Stimulated activated CD4-positive, alpha-beta T cell treated with anti-CD3 and anti-CD28 coated beads, Interleukin-12 subunit alpha, Interleukin-12 subunit beta, amount 100 ng/mL, for 24 hours (primary cell): Measurements from ENCODE around the gene PPP1R13B.

ENCODE experiments used
- DNase-seq, 2 experiments: peaks; one replicate each; pipeline ENCODE4 v3.0.0-alpha.2; 2020; ENCODE audit warnings: low read depth in 2 of 2

Gene PPP1R13B

DNA sequence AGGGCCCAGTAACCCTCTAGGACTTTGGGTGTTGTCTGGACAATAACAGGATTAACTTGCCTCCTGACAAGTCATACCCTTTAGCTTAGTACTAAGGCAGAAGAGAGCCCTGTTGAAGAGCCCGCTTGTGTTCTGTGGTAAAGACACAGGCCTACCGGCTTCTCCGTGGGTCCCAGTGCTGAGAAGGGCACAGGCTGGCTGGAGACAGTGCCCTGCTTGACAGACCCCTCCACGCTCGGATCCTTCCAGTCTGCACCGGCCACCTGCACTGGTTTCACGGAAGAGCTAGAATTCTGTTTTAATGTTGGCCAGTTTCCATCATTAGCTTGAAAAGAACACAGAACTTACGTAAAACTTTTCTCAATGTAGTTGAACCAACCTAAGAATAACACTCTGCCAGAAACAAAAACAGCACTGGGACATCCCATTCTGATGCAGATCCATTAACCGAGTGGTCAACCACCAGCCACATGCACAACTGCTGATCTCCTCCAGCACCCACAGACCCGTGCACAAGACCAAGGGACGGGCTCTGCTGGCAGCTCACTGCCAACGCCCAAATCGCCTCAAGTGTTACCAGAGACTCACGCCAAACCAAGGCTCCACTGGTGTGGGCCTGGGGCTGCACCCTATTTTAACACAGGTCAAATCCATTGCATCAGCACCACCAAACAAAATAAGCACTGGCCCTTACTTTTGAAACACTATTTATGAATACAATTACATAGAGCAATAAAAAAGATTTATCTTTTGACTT is 104.7 kb downstream of the PPP1R13B start:
- no peak for DNase-seq

DNA sequence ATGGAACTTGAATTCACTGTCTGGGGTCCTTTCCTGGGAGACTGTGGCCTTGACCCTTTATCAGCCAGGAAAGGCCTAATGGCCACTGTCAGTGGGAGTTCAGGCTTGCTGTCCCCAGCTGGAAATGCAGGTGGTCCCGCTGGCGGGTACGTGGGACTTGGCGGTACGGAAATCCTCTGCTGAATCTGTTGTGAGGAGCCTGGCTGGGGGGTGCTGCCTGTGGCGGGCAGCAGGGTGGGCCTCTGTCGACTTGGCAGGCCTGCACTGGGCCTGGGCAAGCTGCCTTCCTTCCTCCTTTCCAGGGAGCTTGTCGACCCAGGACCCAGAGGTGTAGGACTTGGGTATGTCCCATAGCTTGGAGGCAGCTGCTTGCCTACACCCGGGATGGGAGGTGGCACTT is 105.5 kb downstream of the PPP1R13B start:
- DNase-seq = no peak

DNA sequence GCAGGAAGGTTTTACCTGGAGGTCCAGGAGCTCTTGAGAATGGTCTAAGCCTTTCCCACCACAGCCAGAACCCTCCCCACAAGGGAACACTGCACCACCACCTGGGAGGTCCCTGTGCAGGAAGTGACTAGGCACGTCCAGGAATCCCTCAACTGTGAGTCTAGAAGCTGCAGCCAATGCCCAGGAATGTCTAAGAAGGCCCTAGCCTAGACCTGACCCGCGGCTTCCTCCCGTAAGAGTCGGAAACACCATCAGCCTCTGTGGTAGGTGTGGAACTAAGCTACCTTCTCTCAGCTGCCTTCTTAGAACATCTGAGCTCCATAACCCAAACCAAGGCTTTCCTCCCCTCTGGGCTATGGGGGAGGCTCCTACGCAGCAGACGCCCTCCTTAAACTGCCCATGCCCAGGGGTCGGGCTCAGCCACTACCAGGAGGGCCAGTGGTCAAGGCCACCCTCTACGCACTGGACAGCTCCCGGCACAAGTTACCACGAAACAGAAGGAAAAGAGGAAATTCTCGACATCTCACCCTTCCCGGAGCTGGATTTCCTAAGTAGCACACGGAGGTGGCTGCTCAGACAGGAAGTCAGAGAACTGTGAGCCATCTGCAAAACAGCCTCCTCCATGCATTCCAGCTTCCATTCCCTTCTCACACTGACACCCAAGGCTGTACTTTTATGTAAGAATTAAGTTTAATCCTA is 106.2 kb downstream of the PPP1R13B start:
- no peak for DNase-seq

DNA sequence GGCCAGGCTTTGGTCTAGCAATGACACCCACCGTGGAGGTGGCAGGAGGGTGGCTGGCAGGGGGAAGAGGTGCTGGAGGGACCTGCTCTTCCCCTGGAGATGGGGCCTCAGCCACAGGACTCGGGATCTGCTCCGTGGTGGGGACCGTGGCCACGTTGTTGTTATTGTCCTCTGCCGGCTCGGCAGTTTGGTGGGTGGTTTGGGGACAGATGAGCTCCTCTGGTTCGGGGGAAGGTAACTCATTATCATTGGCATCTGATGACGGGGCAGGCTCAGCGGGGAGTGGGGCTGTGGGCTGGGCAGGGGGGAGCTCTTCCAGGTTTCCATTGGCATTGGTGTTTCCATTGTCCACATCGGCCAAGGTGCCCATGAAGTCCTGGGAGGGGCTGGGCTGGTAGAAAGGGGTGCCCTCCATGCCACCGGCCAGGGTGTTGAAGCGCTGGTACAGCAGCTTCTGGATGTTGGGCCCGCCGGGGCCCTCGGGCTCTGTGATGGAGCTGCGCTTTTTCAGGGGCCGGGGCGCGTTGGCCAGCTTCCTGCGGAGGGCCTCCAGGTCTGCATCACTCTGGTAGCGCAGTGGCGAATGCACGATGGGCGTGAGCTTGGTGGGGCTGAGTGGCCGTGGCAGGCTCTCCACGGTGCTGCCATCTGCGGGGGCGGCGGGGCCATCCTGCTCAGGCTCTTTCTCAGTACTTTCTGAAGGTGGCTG is 107.4 kb downstream of the PPP1R13B start:
- DNase-seq = no peak

DNA sequence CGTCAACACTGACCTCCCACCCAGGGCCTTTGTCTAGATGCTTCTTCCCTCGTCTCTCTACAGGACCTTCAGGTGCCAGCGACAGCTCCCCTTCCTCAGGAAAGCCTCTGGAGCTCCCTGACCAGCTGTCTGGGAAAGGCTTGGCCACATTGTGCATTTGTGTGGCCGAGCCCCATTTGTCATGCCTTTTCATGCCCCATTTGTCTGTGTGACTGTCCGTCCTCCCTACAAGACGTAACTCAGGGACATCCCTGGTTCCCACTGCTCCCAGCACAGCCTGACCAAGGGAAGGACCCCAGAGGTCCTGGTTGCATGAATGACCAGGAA is 107.9 kb downstream of the PPP1R13B start:
- no peak for DNase-seq

DNA sequence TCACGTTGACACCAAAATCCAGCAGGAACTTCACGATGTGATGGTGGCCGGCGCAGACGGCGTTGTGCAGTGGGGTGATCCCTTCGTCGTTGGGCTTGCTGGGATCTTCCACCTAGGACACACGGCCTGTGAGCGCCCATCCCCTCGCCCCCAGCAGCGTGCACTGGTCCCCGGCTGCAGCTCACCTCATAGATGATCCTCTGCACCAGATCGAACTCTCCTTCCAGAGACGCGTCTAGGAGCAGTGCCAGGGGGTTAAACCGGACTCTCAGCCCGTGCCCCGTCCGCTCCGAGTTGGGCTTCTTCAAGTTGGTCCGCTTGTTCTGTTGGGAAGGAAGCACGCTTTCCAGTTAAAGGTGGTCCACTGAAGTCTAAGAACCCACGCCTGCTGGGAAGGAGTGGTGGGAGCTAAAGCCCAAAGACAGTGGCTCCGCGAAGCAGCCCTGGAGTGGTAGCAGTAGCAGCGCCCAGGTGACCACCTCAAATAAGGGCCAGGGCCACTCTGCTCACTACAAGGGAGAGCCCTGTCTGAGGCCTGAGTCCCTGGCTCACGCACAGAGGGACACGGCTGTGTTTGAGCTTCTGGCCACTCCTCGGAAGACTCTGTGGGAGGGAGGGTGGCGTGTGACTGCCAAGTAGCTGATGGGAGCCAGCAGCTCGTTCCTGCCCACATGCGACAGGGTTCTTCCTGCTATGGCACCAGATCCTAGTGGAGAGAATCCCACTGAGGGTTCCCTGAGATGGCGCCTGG is 108.5 kb downstream of the PPP1R13B start:
- DNase-seq = no peak

DNA sequence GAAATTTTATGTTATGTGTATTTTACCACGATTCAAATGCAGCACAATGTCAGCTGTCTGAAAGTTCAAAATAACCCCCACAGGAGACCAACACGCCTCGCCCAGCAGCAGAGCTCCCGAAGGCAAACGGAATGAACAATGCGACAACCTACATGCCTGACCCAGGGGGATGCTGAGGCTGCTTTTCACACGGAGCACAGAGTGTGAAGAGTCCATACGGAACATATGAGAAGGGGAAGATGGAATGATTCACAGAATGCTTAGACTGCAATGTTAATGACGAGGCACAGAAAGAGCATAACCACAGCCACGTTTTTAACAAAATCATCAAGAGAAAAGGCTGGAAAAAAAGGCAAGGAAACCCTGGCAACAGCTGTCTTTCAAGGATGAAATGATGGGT is 109.2 kb downstream of the PPP1R13B start:
- no peak for DNase-seq

DNA sequence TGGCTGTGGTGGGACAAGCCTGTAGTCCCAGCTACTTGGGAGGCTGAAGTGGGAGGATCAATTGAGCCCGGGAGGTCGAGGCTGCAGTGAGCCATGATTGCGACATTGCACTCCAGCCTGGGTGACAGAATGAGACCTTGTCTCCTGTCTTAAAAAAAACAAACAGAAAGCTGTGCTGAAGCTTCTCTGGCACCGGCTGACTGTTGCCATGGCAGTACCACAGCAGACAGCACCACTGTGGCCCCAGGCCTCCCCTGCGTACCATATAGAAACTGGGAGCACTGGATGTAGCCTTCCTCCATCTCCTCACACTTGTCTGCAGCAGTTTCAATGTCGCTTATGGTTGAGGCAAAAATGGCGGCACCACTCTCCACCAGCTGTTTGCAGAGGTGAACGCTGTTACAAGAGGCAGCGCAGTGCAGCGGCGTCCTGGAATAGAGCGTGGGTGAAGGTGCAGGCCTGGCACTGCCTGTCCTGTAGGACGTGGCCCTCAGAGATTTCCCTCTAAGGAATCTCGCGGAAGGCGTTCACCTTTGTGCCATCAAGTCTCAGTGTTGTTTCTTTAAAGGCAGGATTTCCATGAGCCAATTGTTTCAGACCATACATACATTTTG is 109.8 kb downstream of the PPP1R13B start:
- no peak for DNase-seq

DNA sequence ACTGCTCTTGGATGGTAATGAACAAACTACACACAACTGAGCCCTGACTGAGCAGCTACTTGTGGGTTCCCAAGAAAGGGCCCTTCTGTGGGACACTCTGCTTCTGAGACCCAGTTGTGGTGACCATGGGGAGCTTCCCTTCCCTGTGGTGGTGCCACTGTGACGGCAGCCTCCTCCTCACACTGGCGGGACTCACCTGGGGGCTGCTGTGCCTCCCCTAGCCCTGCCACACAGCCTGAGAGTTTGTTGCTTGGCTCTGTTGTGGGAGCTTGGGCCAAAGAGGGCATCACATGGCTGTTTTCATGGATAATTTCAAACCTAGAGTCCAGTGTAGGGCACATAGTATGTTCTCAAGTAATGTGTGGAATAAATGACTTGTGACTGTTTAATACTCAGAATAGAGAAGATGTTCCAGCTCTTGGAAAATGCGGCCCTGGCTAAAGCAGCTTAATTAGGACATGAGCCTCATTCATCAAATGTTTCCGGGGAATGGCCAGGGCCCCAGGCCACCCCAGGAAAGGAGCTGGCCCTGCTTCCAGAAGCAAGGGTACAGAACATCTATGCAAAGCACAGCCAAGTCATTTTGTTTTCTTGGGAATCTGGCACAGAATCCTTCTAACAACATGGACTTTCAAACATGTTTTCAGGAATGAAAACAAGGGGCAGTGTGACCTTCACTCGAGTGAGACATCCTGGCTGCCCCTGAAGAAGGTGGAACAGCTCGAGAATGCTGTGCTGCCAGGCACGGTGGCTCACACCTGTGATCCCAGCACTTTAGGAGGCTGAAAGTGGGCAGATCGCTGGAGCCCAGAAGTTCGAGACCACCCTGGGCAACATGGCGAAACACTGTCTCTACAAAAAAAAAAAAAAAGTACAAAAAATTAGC is 110.6 kb downstream of the PPP1R13B start:
- no peak for DNase-seq

DNA sequence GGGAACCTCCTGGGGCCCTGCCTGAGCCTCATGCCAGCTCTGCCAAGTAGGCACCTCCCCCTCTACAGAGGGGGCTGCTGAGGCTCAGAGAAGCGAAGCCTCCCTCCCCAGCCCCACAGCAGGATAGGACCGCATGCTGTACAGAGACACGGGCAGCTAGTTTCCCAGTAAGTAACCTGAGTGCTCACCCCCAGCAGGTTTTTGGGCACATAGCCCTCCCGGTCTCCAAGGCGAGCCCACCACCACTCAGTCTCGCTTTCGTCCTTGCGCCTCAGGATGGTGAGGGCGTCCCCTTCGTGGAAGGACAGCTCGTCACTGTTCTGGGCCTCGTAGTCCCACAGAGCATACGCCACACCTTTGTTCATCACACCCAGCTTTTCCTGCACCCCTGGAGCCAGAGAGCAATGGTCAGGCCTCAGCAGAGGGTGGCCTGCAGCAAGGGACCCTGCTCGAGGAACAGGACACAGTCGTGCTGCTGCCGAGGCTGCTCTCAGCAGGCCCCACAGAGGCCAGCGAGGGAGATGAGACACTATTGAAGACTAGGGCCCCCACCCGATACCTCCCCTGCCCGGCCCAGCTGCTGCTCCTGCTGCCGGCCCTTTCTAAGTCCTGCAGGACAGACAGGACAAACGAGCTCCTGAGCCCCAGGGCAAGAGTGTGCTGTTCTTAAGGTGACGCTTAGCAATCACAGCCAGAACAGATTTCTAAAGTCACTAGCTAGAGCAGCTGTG is 111.4 kb downstream of the PPP1R13B start:
- DNase-seq = no peak

DNA sequence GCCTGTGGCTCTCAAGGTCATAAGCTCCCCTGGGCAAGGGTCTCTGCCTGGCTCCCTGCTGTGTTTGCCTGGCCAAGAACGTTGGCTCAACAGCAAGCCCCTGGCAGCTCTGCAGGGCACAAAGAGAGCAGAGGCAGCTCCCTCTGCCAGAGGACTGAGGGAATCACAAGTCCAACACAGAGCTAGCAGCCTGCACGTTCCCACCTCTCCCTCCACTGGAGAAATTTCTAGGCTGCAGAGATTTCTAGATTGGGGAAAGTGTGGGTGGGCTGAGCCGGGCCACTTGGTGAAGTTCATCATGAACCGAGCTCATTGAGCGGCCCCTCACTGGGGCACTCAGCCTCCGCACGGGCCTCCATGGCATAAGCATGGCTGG is 111.9 kb downstream of the PPP1R13B start:
- DNase-seq = no peak

DNA sequence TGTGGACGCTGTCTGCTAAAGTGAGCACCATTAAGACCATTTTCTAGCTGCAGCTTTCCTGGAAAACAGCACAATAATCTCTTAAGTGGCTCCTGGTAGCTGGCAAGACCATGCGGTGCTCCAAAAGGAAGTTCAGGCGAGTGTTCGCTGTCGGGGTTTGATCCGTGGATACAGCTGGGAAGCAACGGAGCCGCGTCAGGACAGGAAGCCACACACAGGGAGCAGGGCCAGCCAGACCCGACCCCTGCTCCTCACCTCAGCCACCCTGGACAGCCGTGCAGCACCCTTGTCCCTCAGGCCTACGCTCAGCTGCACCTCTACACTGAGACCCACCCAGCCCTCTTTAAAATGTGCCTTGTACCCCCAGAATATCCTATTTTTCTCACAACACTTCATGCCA is 112.4 kb downstream of the PPP1R13B start:
- DNase-seq = no peak

DNA sequence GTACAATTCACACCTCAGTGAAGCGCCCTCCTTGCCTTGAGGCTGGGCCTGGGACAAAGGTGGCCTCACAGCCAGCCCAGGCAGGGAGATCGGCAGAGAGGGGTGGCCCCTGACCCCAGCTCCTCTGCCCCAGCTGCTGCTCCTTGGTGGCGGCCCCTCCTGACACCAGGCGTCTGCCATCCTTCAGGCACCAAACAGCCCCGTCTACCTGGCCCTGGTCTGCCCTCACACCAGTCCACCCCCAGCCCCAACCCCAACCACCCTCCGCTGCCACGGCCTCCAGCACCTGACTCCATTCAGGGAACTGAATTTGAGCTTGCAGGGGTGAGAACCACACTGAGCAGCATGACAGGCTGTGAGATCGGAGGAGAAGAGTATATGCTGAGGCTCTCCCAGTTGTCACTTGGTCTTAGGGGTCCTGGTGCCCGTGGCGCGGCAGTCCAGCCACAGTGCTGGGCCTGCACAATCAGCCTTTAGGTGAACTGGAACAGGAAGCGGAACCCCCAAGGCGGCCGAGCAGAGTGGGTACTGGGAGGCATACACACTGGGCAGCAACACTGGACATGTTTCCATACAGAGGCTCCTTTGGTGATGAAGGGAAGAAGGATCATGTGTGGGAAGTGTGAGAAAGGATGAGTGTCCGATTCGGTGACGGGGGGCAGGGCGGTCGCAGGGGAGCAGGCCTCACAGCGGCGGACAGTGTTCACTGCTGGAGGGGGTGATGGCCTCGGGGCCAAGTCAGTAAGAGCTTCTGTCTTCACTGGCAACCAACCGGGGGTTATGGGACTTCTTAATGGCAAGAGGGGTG is 113.1 kb downstream of the PPP1R13B start:
- DNase-seq = no peak

DNA sequence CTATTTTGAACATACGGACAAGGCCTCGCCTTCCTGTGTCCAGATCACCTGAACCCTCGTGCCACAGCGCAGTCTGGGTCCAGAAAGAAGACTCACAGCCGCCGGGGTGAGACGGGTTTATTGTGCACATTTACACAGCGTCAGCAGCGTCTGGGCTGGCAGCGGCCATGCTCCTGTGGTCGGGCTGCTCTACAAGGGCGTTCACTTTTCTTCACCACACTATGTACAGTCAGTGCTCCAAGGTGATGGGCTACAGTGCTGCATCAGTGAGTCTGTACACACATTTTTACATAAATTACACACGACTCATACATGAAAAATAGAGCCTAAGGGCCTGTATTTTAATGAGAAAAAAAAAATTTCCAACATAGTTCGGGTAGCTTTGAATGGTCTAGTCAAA is 113.7 kb downstream of the PPP1R13B start:
- no peak for DNase-seq

DNA sequence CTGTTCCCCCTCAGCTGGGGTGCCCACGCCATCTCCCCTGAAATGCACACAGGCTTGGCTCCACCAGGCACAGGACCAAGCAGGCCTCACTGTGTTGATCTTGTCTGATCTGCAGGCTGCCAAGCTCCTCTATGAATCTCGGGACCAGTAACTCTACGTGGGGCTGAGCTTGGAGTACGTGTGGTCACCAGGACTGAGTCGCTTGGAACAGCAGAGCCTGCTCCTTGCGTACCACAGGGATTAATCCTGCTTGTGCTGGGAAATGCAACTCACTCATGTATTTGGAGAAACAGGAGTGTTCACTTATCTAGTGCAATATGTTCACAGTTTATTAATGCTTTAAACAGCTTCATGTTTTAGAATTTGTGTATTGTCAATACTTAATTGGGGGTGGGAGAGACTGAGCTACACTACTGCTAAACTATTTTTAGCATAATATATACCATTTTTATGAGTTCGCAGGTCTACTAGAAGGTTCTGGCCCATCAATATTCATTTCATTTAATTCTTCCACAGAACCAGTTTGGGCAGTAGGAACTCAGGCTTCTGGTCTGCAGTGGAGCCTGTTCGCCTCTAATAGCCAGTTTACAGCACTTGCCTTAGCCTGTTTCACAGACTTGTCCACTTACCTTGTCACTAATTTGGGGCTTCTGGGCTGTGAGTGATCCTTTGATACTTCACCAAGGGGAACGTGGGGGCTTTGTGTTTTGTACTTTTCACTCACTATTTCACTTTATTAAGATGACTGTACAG is 114.3 kb downstream of the PPP1R13B start:
- no peak for DNase-seq

DNA sequence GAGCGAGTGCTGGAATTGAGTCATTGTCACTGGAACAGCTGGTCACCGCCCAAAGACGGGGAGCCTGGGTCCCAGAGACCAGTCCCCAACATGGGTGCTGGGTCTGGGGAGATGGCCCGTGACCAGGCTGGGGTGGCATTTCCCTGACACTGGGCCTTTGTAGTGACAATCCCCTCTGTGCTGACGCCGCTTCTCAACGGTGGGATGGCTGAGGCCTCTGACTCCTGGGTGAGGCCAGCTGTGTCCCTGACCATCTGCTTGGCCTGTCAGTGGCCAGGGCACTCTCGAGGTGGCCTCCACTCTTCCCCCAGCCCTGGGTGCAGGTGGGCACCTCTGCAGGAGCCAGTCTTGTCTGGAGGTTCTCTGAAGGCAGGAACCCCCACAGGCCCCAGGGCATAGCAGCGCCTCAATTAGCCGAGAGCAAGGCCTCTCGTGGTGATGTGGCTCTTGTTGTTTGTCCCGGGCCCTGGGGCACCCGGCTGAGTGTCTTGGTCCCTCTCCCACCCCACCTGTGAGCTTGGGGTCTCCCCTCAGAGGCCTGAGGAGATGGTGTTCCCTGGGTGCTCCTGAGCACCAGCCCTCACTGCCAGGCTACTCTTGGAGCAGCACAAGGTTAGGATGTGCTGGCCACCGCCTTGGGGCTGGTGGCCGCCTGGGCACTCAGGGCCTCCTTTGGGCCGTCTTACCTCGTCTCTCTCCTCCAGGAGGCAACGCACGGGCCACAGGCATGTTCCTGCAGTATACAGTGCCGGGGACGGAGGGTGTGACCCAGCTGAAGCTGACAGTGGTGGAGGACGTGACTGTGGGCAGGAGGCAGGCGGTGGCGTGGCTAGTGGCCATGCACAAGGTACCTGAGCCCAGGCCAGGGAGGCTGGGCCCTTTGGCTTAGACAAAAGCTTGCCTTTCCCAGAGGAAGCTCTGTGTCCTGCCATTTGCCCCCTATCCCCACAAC is 115.2 kb downstream of the PPP1R13B start:
- no peak for DNase-seq

DNA sequence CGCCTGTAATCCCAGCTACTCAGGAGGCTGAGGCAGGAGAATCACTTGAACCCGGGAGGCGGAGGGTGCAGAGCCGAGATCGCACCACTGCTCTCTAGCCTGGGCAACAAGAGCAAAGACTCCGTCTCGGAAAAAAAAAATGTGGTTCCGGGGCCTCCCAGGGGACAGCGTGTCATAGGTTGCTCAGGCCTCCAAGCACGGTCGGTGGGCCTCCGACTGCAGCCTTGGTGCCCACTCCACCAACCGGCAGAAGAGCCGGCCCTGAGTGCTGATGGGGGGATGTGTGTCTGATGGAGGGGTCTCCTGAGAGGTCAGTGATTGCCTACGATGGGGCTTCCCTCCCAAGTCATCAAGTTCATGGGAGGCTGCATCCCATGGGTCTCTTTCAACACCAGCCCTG is 115.9 kb downstream of the PPP1R13B start:
- no peak for DNase-seq
